DMS53 treated with DMSO at 0.1 percent for 48 hours (cell line): ENCODE data around the gene SLC1A1.

Experiments used
- DNase-seq: peaks from one replicate; lab custom pipeline; 2025; ENCODE audit not compliant: unreplicated experiment; lab: John Stamatoyannopoulos, UW

SLC1A1 gene

DNA sequence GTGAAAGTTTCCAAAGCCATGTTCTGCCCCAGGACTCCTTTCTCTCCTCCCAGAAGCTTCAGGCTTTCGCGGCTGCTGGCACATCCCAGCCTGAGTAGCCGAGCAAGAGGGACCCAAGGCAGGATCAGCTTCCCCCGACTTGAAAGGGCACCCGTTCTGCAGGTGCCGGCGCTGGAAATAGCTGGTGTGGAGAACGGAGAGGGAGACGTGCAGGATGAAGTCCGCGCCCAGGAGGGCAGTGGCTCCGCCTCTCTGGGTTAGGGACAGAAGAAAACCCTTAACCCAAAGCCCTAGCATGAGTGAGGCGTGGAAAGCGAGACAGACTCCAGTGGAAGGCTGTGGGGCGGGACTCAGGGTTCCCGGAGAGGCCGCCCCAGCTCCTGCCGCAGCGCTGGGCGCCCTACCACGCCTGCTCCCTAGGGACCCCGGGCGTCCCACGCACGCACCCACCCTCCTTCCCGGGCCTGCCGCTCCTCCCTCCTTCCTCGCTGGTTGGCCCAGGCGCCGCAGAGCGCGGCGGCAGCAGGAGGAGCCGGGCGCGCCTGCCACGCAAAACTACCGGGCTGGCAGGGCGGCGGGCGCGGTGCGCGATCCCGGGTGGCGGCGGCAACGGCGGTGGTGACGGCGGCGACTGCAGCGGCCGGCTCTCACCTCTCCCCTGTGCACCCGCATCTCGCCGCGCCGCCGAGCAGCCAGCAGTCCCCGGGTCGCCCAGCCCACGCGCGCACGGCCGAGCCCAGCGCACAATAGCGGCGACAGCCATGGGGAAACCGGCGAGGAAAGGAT lies at the start of gene SLC1A1:
Gene SLC1A1, plus strand, starts transcription at position 550 of the 786 bp plus-strand sequence. Its CDS starts 212 bp downstream, at position 762.
- peak; percentile 33 for DNase-seq

DNA sequence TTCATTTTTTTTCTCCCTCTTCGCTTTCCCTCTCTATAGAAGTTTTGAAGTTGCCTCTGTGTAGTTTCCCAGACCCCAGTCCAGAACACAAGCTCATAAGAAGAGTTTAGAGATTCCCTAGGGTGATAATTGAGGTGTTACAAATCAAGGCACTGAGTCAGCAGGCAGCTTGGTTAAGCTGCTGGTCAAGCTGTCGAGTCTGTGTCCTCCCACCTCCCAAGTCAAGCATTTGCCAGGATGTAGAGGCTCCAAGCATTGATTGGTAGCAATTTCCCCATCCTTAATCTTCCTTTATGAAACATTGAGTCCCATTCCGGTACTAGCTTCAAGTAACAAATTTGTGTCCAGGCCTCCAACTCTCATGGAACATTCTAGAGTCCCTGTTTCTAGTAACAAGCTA lies 47.5 kb upstream of the SLC1A1 start:
- DNase-seq, result no peak

DNA sequence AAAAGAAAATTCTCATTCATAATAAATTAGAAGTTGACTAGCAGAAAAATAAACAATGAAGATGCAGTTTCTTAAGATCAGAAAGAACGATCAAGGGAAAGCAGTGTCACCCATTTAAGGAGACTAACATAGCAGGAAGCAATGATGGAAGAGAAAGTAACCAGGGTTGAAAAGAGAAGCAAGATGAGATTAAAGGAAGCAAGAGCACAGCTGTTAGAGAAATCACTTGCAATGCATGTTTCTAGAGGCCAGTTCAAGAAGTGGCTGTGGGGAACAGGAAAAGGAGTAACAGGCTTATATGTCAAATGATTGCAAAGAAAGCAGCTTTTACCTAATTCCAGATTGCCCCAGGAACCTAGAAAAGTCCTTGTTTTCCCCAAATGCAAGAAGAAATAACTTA lies 46.8 kb upstream of the SLC1A1 start:
- DNase-seq, result no peak

DNA sequence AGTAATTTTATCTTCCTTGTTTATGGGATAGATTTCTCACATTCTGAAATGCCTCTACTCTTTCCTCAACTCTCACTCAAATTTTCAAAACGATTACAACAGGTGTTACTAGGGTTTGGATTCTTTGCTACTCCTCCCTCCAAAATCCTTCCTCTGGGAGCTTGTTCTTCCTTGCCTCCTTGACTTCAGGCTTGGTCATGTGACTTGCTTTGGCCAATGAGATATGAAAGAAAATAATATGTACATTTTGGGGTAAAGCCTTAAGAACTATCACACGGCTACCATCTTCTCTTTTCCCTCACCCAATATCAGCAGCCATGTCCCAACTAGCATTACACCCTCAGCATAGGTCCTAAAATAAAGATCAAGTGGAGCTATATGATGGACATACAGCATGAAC lies 28.8 kb upstream of the SLC1A1 start:
- DNase-seq, result no peak

- no peak for DNase-seq
These were observed 26.4 kb upstream of the SLC1A1 start for GRCh38 chr9:4463824-4464223.

- no peak for DNase-seq
These were observed 25.3 kb upstream of the SLC1A1 start for GRCh38 chr9:4464911-4465513.

GRCh38 chr9:4465910-4466309 lies 24.4 kb upstream of the SLC1A1 start:
- DNase-seq, result no peak

- DNase-seq, result no peak
These were observed 15.0 kb upstream of the SLC1A1 start for GRCh38 chr9:4475301-4475700.

DNA sequence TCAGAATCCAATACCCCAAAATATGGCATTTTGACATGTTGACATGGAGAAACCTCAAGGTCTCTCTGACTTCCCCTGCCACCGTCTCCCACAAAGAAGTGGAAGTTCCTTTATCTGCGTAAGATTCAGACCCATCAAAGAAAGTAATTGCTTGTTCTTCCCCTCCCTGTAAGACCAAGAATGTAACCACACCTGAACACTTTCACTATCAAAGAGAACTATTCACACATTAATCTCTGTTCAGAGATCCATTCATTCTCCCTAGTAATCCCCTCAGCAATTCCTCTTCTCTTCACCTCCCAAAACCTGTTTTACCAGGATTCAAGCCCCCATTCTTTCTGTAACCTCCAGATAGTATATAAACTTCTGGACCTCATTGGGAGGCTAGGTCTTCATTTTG lies 4.1 kb upstream of the SLC1A1 start:
- DNase-seq, result no peak

GRCh38 chr9:4489562-4489918 lies 728 bp upstream of the SLC1A1 start:
- no peak for DNase-seq

- no peak for DNase-seq
These were observed 697 bp downstream of the SLC1A1 start for GRCh38 chr9:4490705-4491625.

DNA sequence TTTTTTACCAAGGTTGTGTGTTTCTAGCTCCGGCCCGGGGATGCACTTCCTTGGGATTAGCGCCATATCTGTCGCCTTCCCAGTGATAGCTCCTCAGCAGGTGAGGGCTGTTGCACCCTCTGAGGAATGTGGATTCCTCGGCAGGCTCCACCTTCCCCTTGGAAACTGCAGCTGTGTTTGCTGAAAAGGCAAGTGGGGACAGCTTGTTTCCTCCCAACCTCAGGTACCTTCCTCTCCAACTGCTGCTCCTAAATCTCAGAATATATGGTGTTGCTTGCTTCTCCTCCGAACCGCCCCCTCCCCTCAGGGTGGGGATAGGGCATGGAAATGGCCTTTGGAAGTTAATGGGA lies 1.3 kb downstream of the SLC1A1 start:
- peak; percentile 0 for DNase-seq

DNA sequence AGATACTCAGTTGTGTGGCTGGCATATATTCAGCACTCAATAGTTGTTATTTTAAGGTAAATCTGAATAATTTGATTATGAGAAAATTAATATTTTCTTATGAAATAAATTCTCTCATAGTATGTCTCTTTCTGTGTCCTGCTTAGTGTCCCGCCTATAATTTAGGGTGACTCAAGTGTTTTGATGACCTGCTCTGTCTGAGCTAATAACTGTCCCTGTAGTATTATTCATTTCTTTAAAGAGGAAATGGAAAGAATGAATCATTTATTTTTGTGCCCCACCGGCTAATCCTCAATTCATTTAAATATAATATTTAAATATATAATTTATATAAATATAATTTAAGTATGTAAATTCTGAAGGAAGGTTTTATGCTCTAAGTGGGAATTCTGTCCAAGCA lies 4.1 kb downstream of the SLC1A1 start:
- DNase-seq, result no peak

- DNase-seq, result no peak
These were observed 4.5 kb downstream of the SLC1A1 start for GRCh38 chr9:4494806-4495205.

GRCh38 chr9:4495537-4495936 lies 5.3 kb downstream of the SLC1A1 start:
- no peak for DNase-seq

DNA sequence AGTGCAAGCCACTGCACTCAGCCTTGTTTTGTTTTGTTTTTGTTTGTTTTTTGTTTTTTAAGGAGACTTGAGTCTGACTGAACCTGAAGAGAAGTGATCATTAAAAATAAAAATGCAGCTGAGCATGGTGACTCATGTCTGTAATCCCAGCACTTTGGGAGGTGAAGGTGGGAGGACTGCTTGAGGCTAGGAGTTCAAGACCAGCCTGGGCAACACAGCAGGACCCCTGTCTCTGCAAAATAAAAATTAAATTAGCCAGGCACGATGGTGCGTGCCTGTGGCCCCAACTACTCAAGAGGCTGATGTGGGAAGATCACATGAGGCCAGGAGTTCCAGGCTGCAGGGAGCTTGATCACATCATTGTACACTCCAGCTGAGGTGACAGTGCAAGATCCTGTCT lies 6.2 kb downstream of the SLC1A1 start:
- DNase-seq, result no peak

DNA sequence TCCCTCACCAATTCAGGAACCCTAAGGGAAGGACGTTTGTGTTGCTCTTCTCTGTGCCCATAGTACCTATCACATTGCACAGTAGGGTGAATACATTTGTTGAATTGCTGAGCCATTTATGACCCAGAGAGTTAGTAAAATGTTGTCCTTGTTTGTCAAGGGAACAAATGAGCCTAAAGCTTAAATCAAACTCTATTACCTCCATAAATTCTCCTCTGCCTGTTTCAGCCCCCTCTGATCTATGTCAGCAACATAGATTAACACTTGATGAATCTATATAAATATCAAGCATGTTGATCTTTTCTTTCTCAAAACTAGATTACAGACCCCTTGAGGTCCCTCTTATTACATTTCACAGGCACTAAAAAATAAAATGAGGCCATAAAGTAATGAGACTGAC lies 7.1 kb downstream of the SLC1A1 start:
- DNase-seq, result no peak

DNA sequence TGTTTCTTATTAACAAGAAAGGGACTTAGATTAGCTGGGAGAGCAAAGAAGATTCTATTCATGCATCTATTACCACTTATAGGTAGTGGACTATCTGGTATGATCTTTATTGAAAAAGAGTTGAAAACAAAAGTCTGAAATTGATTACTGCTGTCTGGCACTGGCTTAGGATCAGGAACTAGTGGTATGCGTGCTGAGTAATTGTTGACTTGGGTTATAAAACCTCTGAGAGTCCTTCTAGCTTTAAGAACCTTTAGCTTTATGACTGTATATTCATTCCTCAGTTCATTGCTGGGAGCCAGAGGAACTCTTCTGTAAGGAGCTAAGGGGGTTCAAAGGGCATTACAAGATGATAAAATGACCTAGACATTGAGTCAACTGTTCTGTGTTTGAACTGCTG lies 7.6 kb downstream of the SLC1A1 start:
- no peak for DNase-seq

DNA sequence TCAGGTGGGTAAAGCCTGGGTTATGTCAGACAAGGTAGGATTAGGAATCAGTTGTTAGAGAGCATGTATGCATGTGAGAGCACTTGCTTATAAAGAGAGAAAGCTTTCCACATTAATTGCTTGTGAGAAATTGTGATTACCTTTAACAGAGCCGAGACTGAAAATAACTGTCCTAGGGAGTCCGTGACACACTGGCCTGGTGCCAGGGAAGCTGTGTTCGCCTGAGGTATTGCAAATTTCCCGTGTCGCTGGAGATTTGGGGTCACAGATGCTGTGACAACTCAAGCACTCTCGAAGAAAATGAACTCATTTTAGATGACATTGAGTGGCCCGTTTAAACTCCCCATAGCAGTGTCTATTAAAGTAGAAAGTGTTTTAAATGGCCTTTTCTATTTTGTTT lies 9.6 kb downstream of the SLC1A1 start:
- DNase-seq, result no peak

DNA sequence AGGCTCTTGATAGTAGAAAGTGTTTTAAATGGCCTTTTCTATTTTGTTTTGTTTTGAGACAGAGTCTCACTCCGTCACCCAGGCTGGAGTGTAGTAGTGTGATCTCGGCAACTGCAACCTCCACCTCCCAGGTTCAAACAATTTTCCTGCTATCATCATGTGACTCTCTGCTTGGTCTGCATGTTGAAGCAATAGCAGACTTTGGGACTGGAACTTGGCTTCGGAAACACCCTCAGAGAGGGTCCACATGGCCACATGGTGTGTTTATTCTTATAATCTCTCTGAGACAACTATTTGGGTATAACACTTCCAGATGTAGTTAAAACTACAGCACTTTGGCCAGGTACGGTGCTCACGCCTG lies 10.9 kb downstream of the SLC1A1 start:
- DNase-seq, result no peak

DNA sequence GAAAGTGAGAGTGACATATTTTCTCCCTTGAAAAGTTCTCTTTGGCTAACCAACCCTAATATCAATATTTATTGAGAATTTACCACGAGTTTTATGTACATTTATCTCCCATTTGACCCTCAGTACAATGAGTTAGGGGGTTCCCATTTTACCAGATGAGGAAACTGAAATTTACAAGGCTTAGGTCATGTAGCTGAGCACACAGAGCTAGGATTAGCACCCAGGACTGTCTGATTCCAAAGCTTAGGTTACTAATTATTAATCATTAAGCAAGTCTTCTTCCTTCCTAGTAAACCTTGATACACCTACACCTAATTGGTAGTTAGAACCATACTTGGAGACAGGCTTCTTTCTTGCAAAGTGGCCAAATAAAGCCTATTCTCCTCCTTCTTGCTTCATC lies 12.2 kb downstream of the SLC1A1 start:
- no peak for DNase-seq

DNA sequence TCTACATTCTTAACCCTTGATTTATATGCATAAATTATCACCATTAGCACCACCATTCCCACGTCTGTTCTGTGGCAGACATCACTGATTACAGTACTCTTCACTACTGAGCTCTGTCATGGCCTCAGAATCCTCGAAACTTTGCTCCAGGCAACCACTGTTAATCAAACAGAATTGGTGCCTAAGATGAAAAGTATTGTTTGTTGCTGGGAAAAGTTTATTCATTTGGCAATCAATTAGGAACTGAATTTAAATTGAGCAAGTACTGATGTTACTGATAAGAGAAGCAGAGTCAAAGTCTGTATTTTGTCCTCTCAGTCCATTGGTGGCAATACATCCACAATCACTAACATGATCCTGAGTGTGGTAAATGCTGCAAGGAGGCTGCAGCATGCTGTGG lies 12.8 kb downstream of the SLC1A1 start:
- no peak for DNase-seq
